H1 (cell line): ENCODE results near the gene RFT1.

ENCODE experiments used
- CTCF ChIP-seq, 3 experiments: IDR thresholded peaks; 1 replicate in 2 of 3; 2 replicates in 1 of 3; pipeline versions ENCODE4 v1.5.1 to v1.6.1; 2011; ENCODE audit warnings: low read length in 3 of 3, mild to moderate bottlenecking in 3 of 3, inconsistent platforms in 2 of 3, low read depth in 1 of 3, moderate library complexity in 1 of 3; ENCODE audit not compliant: insufficient read depth in 1 of 3; ENCODE audit errors: control extremely low read depth in 1 of 3
- GABPA ChIP-seq: IDR thresholded peaks from 2 replicates; pipeline ENCODE4 v1.6.1; 2011; ENCODE audit warnings: mild to moderate bottlenecking, low read length, moderate library complexity, borderline replicate concordance; ENCODE audit not compliant: insufficient read depth
- POLR2A ChIP-seq, 2 experiments: IDR thresholded peaks; 1 replicate in 1 of 2; 2 replicates in 1 of 2; pipeline ENCODE4 v1.6.1; 2011; ENCODE audit warnings: low read depth in 2 of 2, low read length in 2 of 2, mild to moderate bottlenecking in 2 of 2; ENCODE audit errors: control extremely low read depth in 1 of 2
- TAF1 ChIP-seq: IDR thresholded peaks from 2 replicates; pipeline ENCODE4 v1.6.1; 2011; ENCODE audit warnings: mild to moderate bottlenecking, low read depth, low read length
- YY1 ChIP-seq: IDR thresholded peaks from 2 replicates; pipeline ENCODE4 v1.6.1; 2011; ENCODE audit warnings: low read depth, mild to moderate bottlenecking, low read length

GRCh38 chr3:53123953-53124352, 6.3 kb downstream of the RFT1 start:
- no peak for TF ChIP-seq YY1
- TF ChIP-seq POLR2A (IDR thresholded peaks at IDR 0.05; ENCODE audit: control extremely low read depth in 1 of 2, low read depth in 2 of 2, low read length in 2 of 2) = no peak
- no peak for TF ChIP-seq GABPA
- TF ChIP-seq TAF1 = no peak
- no peak for TF ChIP-seq CTCF (IDR thresholded peaks at IDR 0.05; ENCODE audit: control extremely low read depth in 1 of 3, insufficient read depth in 1 of 3, low read depth in 1 of 3, low read length in 3 of 3)
